Renal pelvis (tissue), 4 donors: Measurements from ENCODE around the gene GOLGA1. TPM values are rescaled to one million over a fixed set of nuclear protein-coding genes. Genes with fewer than 3 reads are reported as not detected.

Source experiments
- DNase-seq: peaks from one replicate; pipeline ENCODE4 v3.0.0-alpha.2; 2013
- polyA plus RNA-seq, 3 donors: library from polyadenylated mRNA; unstranded; fragments of 120-200 nt; gene quantifications; one replicate each; pipeline ENCODE4 v1.2.1, GENCODE V29; 2013; ENCODE audit not compliant: insufficient read length in 3 of 3

The GOLGA1 gene
- polyA plus RNA-seq, 3 donors, result 15.3 to 21.9 (median 16.5) TPM

- no peak for DNase-seq
Observed at GRCh38 chr9:124887832-124888231, 53.1 kb downstream of the GOLGA1 start.

DNA sequence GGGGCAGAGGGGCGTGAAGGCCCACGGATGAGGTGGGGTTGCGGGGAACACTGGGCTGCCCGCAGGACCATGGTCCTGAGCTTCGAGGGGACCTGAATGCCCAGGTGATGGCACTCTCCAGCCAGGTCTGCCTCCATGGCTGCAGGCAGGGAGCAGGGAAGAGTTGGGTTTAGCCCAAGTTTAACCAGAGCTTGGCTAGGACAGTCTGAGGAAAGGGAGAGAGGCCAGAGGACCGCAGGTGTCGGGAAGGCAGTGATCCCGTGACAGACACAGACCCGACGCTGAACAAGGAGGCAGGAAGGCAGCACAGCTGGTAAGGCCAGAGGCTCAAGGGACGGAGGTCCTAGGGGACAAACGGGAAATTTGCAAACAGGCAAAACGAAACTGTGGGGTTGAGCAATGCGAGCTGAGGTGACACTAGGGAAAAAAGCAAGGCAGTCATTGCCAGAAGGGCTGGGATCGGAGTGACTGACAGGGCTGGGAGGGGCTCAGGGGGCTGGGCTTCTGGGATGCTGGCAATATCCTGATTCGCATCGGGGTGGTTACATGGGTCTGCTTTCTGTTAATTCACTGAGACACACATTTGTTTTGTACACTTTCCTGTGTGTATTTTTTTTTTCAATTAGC is 53.9 kb downstream of the GOLGA1 start:
- DNase-seq, result no peak

GRCh38 chr9:124886461-124886860 is 54.4 kb downstream of the GOLGA1 start:
- no peak for DNase-seq

DNA sequence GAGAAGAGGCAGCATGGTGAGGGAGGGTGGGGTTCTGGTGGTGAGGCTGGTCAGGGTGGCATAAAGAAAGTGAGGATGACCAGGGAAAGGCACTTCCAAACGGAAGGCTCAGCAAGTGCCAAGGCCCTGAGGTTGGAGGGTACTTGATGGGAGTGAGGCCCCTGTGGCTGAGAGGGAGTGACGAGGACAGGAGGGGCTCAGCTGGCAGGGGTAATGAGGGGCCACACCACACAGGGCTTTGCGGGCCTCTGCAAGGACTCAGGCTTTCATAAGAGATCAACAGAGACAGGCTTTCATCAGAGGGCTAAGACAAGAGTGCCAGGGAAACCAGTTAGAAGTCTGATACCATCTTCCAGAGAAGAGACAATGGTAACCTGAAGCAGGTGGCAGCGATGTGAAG is 55.3 kb downstream of the GOLGA1 start:
- no peak for DNase-seq

- no peak for DNase-seq
Observed at GRCh38 chr9:124884376-124884775, 56.5 kb downstream of the GOLGA1 start.

DNA sequence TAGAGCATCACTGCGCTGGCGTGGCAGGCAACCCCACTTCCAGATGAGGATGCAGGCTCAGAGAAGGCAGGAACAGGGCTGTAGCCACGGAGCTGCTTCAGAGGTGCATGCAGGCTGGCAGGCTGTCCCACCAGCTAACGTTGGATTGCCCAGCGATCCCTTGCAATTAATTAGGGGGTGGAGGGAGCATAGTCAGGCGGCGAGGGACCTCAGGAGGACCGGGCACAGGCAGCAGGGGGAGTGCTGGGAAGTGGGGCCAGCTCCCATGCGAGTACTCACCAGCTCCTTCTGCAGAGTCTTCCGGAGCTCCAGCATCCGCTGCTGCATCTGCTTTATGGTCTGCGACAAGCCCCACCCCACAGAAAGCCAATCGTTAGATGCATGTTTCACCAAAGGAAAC is 58.7 kb downstream of the GOLGA1 start:
- DNase-seq, result no peak

DNA sequence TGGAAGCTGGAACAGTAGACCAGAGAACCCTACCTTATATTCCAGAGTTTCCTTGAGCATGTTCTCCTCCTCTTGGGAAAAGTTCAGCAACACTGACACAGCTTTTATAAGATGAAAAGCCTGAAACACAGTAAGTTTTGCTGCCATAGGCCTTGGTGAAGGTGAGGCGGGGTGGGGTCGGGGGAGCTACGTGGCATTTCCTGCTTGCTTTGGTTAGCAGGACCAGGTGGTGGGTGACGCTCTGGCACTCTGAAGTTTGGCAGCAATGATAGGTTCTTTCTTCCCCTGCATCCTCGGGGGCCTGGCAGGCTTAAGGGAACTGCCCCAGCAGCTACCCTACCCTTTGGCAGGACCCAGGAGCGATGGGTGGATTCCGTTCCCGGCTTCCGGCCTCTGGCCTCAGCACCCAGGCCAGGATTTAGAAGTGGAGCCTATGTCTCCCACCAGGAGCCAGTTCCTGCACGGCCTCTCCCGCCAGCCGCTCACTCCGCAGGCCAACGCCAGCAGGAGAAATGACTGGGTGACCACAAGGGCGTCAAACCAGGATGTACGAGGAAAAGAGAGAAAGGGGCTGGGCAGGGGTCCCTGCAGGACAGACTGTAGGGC is 59.6 kb downstream of the GOLGA1 start:
- no peak for DNase-seq

DNA sequence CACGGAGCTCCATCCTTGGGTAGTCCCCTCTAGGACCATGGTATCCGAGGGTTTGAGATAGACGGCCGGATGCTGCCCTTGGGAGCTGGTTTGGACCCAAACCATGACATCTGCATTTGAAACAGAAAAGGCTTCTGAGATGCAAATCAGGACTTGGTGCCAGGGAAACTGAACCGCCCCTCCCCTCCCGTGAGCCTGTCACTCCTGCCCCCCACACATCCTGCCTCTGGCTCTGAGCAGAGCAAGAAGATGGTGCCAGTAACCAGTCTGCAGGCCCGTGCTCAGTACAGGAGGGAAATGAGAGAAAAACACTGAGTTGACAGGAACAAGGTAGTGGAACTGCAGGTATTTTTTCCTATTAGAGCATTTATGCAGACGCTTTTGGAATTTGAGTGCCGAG is 60.4 kb downstream of the GOLGA1 start:
- no peak for DNase-seq

DNA sequence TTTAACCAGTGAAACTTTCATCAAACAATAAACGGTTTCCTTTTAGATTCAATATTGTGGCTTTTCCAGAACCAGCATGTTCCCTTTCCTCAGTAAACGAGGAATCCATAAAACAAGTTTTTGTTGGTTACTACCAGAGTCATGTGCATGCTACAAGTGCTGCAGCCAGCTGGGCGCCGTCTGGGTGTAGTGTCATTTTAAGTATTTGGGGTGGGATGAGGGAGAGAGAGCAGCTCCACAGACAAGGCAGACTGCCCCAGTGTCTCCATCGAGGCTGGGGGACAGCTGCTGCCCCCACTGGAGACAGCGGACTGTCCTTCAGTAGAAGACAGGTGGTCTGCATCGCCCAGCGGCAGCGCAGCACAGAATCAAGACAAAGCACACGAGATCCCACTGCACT is 61.7 kb downstream of the GOLGA1 start:
- DNase-seq, result peak; percentile 68

DNA sequence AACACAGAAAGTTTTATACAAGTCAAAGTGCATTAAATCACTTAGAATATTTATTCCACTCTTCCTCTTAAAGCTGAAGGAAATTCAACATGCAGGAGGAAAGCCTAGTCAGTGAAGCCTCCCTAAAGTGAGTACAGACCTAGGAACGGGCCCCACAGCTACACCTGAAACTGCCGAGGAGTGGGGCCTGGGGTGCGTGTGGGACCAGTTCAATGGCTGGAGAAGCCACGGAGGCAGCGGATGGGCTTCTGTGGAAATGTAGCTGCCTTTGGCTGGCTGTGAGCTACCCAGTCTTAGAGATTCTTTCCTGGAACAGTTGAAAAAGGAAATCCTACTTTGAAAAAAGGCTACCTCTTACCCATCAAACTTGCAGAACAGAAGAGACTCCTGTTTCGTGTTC is 62.4 kb downstream of the GOLGA1 start:
- no peak for DNase-seq

- no peak for DNase-seq
Observed at GRCh38 chr9:124878021-124878420, 62.9 kb downstream of the GOLGA1 start.

DNA sequence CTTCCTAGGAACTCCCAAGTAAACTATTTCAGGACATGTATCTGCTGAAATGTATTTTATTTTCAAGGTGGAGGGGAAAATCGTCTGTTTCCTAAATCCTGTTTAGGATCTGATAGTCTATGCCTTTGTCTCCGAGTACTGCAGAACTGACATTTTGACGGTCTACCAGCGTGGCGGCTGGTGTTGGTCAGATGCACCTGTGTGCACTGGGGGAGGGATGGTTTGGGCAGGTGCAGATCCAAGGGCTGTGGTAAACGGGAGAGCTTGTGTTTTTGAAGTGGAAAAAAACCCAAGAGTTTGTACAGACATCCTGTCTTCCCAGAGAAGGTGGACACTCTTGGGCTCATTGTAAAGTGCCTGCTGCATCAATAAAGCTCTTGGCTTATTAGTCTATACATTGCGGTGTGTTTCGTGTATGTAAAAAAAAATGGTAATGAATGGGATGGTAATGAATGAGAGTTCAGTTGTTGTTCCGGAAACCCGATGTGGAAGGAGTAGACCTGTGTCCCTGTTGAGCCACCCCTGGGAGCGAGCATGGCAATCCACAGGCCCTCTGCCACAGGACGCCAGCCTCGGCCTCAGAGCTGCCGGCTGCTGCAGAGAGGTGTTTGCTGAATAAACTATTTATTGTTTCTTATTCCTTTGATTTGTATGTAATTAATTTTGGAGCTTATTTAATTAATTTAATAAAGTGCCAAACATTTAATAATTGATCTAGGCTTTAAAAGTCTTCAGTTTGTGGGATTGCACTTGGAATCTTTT is 63.7 kb downstream of the GOLGA1 start:
- no peak for DNase-seq

- no peak for DNase-seq
Observed at GRCh38 chr9:124875501-124875900, 65.4 kb downstream of the GOLGA1 start.

- no peak for DNase-seq
Observed at GRCh38 chr9:124873664-124874063, 67.2 kb downstream of the GOLGA1 start.

DNA sequence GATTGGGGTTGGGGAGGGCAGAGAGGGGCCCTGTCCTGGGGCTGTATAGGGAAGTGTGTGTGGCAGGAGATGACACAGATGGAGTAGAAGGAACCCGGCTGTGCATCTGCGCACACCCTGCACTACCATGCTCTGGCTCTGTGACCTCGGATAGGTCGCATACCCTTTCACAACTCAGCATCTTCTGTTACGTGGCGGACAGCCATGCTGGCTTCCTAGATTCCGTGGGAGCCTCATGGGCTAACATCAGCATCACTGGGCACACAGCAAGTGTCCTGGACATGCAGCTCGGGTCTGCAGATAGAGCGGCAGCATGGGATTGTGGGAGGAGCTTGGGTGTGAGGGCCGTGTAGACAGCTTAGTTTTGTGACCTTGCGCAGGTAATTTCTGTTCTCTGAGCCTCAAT is 69.7 kb downstream of the GOLGA1 start:
- no peak for DNase-seq

- DNase-seq, result no peak
Observed at GRCh38 chr9:124870723-124871122, 70.2 kb downstream of the GOLGA1 start.

DNA sequence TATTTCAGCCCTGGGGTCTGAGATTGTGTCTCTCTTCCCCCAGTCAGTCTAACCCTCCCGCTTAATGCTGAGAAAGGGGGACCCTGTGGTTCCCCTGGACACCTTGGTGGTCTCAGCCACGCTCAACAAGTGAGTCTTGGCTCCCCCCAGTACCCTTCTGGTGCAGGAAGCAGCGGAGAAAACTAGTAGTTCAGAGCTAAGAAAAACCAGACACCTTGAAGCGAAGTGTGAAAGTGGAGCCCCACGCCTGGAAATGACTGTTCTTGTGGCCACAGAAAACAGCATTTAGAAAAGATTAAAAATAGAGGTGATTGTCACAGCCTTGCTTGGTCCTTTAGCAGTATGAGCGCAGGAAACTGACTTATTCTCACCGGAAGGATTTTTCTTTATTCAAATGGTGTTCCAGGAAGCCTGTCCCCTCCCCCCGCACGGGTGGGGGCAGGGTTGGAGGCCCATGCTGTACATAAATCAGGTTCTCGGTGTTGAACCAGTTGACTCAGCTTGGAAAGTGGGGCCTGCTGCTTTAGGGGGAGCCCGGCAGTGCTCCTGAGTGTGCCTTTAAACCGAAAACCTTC is 70.8 kb downstream of the GOLGA1 start:
- peak; percentile 48 for DNase-seq

GRCh38 chr9:124869466-124869985 is 71.4 kb downstream of the GOLGA1 start:
- no peak for DNase-seq

- DNase-seq, result peak; percentile 88
Observed at GRCh38 chr9:124868511-124869465, 72.1 kb downstream of the GOLGA1 start.

DNA sequence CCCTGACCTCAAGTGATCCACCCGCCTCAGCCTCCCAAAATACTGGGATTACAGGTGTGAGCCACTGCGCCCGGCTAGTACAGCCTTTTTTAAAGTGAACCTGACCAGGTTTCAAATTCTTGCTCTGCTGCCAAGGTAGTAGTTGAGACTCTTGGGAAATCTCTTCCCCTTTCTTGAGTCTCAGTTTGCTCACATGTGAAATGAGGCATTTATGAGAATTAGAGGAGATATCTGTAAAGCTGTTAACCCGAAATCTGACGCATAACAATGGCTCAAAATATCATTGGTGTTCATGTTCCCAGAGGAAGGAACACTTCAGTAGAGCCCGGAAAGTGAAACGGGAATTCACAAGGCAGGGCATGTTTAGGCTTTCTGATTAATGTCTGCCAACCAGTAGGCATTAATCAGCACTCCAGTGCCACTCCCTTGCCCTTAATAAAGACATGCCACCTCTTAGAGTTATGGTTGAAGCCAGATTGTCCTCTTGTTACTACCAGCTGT is 77.5 kb downstream of the GOLGA1 start:
- DNase-seq, result no peak
